HEK293 (cell line): ENCODE data around the gene BCAP31.

Experiments
- HOXD13 ChIP-seq: sonication (generic); formaldehyde crosslinking; IDR thresholded peaks from 2 replicates; pipeline ENCODE4 v1.8.0; 2022; ENCODE audit warnings: missing genetic modification reagents, borderline replicate concordance
- ZBTB1 ChIP-seq: fragments of 450-650 bp; formaldehyde crosslinking; IDR thresholded peaks from 2 replicates; pipeline ENCODE4 v1.5.1; 2016; ENCODE audit warnings: missing biosample characterization, missing genetic modification characterization
- ZEB2 ChIP-seq: fragments of 450-650 bp; formaldehyde crosslinking; IDR thresholded peaks from 2 replicates; pipeline ENCODE4 v1.5.1; 2016; ENCODE audit warnings: missing biosample characterization, missing genetic modification characterization
- ZFP41 ChIP-seq: fragments of 450-650 bp; formaldehyde crosslinking; IDR thresholded peaks from 2 replicates; pipeline ENCODE4 v1.5.1; 2016; ENCODE audit warnings: missing biosample characterization, missing genetic modification characterization, borderline replicate concordance
- ZNF175 ChIP-seq: fragments of 450-650 bp; formaldehyde crosslinking; IDR thresholded peaks from 2 replicates; pipeline ENCODE4 v1.5.1; 2016; ENCODE audit warnings: missing biosample characterization, missing genetic modification characterization
- ZNF433 ChIP-seq: fragments of 450-650 bp; formaldehyde crosslinking; IDR thresholded peaks from 2 replicates; pipeline ENCODE4 v1.5.1; 2016; ENCODE audit warnings: missing biosample characterization, missing genetic modification characterization, low read depth
- ZNF670 ChIP-seq: fragments of 450-650 bp; formaldehyde crosslinking; IDR thresholded peaks from 2 replicates; pipeline ENCODE4 v1.5.1; 2016; ENCODE audit warnings: missing biosample characterization, missing genetic modification characterization, low read depth
- ZNF777 ChIP-seq: fragments of 450-650 bp; formaldehyde crosslinking; IDR thresholded peaks from 2 replicates; pipeline ENCODE4 v1.5.1; 2017; ENCODE audit warnings: missing biosample characterization, missing genetic modification characterization, borderline replicate concordance
- TF ChIP-seq, protein P1 (sequence below): fragments of 450-650 bp; formaldehyde crosslinking; IDR thresholded peaks from 2 replicates; pipeline ENCODE4 v1.5.1; 2016; ENCODE audit warnings: missing biosample characterization, missing genetic modification characterization
- TF ChIP-seq, protein P2 (sequence below): fragments of 450-650 bp; formaldehyde crosslinking; conservative IDR thresholded peaks from 2 replicates; pipeline ENCODE4 v1.5.1; 2016; ENCODE audit warnings: low read depth, missing biosample characterization, missing genetic modification characterization
- TF ChIP-seq, protein P3 (sequence below): fragments of 450-650 bp; formaldehyde crosslinking; IDR thresholded peaks from 2 replicates; pipeline ENCODE4 v1.5.1; 2016; ENCODE audit warnings: missing biosample characterization, missing genetic modification characterization
- TF ChIP-seq, protein P4 (sequence below): fragments of 450-650 bp; formaldehyde crosslinking; IDR thresholded peaks from 2 replicates; pipeline ENCODE4 v1.5.1; 2016; ENCODE audit warnings: missing biosample characterization, missing genetic modification characterization
- TF ChIP-seq, protein P5 (sequence below): fragments of 450-650 bp; formaldehyde crosslinking; IDR thresholded peaks from 2 replicates; pipeline ENCODE4 v1.5.1; 2016; ENCODE audit warnings: missing biosample characterization, missing genetic modification characterization, borderline replicate concordance
- TF ChIP-seq, protein P6 (sequence below): sonication (generic); formaldehyde crosslinking; IDR thresholded peaks from 2 replicates; pipeline ENCODE4 v1.8.1; 2022; ENCODE audit warnings: mild to moderate bottlenecking, moderate library complexity, missing genetic modification reagents

DNA sequence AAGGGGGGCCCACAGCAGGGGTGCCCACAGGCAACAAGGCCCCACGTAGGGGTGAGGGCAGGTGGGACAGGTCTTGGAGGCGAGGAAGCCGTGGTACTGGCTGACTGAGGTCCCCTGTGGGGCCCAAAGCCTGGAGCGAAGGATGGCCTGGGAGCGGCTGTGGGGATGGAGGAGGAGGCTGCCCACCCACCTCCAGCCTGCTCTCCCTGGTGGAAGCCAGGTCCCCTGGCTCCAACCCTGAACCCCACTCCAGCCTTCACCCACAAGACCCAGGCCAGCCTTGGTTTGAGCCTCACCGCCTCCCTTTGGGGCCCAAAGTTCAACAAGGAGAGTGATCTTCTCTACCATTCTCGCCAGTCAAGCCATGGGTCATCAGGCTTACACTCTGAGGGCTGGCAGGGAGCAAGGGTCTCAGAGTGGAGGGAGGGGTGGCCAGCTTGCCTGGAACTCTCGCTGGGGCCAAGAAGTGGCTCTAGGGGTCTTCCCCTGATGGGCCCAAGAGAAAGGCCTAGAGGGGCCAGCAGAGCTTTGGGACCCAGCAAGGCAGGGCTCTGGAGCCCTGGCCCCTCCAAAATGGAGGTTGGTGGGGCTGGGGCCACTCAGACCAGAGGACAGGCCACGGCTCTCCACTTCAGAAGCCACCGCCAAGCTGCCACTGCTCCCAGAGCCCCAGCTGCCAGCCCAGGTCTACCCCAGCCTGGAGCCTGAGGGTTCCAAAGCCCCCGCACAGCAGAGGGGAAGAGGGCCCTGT is 55.6 kb downstream of the BCAP31 start:
- TF ChIP-seq ZNF670 (tag by site-specific recombination) (no peak), HOXD13 (CRISPR knock-in tag) (no peak), ZEB2 (tag by site-specific recombination) (no peak), ZNF175 (no peak), ZNF777 (tag by site-specific recombination) (no peak), ZBTB1 (tag by site-specific recombination) (no peak), ZNF433 (no peak), ZFP41 (tag by site-specific recombination) (no peak)
- TF ChIP-seq, protein P1, sequence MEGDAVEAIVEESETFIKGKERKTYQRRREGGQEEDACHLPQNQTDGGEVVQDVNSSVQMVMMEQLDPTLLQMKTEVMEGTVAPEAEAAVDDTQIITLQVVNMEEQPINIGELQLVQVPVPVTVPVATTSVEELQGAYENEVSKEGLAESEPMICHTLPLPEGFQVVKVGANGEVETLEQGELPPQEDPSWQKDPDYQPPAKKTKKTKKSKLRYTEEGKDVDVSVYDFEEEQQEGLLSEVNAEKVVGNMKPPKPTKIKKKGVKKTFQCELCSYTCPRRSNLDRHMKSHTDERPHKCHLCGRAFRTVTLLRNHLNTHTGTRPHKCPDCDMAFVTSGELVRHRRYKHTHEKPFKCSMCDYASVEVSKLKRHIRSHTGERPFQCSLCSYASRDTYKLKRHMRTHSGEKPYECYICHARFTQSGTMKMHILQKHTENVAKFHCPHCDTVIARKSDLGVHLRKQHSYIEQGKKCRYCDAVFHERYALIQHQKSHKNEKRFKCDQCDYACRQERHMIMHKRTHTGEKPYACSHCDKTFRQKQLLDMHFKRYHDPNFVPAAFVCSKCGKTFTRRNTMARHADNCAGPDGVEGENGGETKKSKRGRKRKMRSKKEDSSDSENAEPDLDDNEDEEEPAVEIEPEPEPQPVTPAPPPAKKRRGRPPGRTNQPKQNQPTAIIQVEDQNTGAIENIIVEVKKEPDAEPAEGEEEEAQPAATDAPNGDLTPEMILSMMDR (tag by site-specific recombination): no peak
- TF ChIP-seq, protein P2, sequence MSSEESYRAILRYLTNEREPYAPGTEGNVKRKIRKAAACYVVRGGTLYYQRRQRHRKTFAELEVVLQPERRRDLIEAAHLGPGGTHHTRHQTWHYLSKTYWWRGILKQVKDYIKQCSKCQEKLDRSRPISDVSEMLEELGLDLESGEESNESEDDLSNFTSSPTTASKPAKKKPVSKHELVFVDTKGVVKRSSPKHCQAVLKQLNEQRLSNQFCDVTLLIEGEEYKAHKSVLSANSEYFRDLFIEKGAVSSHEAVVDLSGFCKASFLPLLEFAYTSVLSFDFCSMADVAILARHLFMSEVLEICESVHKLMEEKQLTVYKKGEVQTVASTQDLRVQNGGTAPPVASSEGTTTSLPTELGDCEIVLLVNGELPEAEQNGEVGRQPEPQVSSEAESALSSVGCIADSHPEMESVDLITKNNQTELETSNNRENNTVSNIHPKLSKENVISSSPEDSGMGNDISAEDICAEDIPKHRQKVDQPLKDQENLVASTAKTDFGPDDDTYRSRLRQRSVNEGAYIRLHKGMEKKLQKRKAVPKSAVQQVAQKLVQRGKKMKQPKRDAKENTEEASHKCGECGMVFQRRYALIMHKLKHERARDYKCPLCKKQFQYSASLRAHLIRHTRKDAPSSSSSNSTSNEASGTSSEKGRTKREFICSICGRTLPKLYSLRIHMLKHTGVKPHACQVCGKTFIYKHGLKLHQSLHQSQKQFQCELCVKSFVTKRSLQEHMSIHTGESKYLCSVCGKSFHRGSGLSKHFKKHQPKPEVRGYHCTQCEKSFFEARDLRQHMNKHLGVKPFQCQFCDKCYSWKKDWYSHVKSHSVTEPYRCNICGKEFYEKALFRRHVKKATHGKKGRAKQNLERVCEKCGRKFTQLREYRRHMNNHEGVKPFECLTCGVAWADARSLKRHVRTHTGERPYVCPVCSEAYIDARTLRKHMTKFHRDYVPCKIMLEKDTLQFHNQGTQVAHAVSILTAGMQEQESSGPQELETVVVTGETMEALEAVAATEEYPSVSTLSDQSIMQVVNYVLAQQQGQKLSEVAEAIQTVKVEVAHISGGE (tag by site-specific recombination): no peak
- TF ChIP-seq, protein P3, sequence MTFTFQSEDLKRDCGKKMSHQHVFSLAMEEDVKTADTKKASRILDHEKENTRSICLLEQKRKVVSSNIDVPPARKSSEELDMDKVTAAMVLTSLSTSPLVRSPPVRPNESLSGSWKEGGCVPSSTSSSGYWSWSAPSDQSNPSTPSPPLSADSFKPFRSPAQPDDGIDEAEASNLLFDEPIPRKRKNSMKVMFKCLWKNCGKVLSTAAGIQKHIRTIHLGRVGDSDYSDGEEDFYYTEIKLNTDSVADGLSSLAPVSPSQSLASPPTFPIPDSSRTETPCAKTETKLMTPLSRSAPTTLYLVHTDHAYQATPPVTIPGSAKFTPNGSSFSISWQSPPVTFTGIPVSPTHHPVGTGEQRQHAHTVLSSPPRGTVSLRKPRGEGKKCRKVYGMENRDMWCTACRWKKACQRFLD (tag by site-specific recombination): no peak
- TF ChIP-seq, protein P4, sequence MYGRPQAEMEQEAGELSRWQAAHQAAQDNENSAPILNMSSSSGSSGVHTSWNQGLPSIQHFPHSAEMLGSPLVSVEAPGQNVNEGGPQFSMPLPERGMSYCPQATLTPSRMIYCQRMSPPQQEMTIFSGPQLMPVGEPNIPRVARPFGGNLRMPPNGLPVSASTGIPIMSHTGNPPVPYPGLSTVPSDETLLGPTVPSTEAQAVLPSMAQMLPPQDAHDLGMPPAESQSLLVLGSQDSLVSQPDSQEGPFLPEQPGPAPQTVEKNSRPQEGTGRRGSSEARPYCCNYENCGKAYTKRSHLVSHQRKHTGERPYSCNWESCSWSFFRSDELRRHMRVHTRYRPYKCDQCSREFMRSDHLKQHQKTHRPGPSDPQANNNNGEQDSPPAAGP (tag by site-specific recombination): no peak
- TF ChIP-seq, protein P5, sequence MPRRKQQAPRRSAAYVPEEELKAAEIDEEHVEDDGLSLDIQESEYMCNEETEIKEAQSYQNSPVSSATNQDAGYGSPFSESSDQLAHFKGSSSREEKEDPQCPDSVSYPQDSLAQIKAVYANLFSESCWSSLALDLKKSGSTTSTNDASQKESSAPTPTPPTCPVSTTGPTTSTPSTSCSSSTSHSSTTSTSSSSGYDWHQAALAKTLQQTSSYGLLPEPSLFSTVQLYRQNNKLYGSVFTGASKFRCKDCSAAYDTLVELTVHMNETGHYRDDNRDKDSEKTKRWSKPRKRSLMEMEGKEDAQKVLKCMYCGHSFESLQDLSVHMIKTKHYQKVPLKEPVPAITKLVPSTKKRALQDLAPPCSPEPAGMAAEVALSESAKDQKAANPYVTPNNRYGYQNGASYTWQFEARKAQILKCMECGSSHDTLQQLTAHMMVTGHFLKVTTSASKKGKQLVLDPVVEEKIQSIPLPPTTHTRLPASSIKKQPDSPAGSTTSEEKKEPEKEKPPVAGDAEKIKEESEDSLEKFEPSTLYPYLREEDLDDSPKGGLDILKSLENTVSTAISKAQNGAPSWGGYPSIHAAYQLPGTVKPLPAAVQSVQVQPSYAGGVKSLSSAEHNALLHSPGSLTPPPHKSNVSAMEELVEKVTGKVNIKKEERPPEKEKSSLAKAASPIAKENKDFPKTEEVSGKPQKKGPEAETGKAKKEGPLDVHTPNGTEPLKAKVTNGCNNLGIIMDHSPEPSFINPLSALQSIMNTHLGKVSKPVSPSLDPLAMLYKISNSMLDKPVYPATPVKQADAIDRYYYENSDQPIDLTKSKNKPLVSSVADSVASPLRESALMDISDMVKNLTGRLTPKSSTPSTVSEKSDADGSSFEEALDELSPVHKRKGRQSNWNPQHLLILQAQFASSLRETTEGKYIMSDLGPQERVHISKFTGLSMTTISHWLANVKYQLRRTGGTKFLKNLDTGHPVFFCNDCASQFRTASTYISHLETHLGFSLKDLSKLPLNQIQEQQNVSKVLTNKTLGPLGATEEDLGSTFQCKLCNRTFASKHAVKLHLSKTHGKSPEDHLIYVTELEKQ (tag by site-specific recombination): no peak
- TF ChIP-seq, protein P6, sequence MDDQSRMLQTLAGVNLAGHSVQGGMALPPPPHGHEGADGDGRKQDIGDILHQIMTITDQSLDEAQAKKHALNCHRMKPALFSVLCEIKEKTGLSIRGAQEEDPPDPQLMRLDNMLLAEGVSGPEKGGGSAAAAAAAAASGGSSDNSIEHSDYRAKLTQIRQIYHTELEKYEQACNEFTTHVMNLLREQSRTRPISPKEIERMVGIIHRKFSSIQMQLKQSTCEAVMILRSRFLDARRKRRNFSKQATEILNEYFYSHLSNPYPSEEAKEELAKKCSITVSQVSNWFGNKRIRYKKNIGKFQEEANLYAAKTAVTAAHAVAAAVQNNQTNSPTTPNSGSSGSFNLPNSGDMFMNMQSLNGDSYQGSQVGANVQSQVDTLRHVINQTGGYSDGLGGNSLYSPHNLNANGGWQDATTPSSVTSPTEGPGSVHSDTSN (CRISPR knock-in tag): no peak
